Glomerular endothelial cell (primary cell): Measurements from ENCODE around the gene SLC10A1. TPM values are rescaled to one million over a fixed set of nuclear protein-coding genes. Genes with fewer than 3 reads are reported as not detected.
A peak's percentile ranks its signal among the peaks of the same experiment; 100 is the strongest.
"Not testable (repeated sequence)": the region's sequence is repeated elsewhere in the genome, so short reads cannot be mapped to it uniquely, and the experiment has no call there.

ENCODE experiments used
- DNase-seq: peaks from one replicate; pipeline ENCODE4 v3.0.0-alpha.2; 2011; ENCODE audit warnings: low read depth, low spot score; ENCODE audit errors: extremely low read depth
- total RNA-seq: library from RNA; depleted of rRNA; stranded (reverse); fragments of >200 nt; gene quantifications from 2 replicates; pipeline ENCODE4 v1.2.3, GENCODE V29; 2015

The SLC10A1 gene
- not detected in 2 replicates for total RNA-seq

GRCh38 chr14:69796797-69797500 lies at the start of gene SLC10A1:
Gene SLC10A1 (minus strand): TSS chr14:69797241. CDS start chr14:69797155, 86 bp downstream.
- no peak for DNase-seq

- no peak for DNase-seq
Measured at GRCh38 chr14:69845787-69846186, 48.7 kb upstream of the SLC10A1 start.

GRCh38 chr14:69845050-69845581 lies 48.1 kb upstream of the SLC10A1 start:
- no peak for DNase-seq

GRCh38 chr14:69844171-69844570 lies 47.1 kb upstream of the SLC10A1 start:
- DNase-seq, result no peak

GRCh38 chr14:69842686-69843420 lies 45.8 kb upstream of the SLC10A1 start:
- DNase-seq, result no peak

GRCh38 chr14:69841656-69842055 lies 44.6 kb upstream of the SLC10A1 start:
- DNase-seq, result no peak

GRCh38 chr14:69839661-69840060 lies 42.6 kb upstream of the SLC10A1 start:
- no peak for DNase-seq

DNA sequence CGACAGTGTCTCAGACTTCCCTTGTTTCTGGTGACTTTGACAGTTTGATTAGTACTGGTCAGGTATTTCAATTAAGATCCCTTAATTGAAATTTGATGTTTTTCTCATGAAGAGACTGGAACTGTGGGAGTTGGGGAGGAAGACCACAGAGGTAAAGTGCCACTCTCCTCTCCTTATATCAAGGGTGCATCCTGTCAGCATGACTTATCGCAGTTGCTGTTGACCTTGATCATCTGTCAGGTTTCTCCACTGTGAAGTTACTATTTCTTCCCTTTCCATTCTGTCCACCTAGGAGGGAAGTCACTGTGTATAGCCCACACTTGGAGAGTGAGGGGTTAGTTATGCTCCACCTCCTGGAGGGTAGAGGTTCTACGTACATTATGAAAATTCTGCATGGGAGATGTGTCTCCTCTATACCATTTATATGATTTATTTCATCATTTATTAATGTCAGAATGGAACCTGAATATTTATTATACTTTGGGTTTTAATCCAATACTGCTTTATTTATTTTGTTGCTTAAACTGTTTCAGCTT lies 41.9 kb upstream of the SLC10A1 start:
- DNase-seq, result no peak

DNA sequence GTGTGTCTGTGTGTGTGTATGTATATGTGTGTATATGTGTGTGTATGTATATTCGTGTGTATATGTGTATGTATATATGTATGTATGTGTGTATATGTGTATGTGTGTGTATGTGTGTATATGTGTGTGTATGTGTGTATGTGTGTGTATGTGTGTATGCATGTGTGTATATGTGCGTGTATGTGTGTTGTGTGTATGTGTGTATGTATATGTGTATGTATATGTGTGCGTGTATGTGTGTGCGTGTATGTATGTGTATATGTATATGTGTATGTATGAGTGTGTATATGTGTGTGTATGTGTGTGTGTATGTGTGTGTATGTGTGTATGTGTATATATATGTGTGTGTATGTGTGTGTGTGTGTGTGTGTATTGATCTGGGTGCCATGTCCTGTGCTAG lies 31.8 kb upstream of the SLC10A1 start:
- no peak for DNase-seq

DNA sequence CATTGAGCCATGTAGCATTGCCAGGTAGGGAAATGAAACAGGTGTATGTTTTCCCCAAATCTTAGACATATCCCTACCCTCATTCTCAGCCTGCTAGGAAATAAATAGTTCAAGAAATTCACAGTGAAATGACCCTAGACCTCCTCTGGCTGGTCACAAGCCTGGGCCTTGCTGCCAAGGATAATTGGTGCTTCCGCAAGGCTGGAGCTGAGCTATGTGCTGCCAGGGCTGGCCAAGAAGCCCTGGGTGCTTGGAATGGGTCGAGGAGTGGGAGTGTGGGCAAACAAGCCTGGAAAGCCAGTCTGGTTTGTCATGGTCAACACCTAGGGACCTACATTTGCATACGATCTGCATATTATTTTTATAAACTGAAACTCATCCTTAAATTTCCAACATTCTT lies 31.3 kb upstream of the SLC10A1 start:
- DNase-seq, result no peak

DNA sequence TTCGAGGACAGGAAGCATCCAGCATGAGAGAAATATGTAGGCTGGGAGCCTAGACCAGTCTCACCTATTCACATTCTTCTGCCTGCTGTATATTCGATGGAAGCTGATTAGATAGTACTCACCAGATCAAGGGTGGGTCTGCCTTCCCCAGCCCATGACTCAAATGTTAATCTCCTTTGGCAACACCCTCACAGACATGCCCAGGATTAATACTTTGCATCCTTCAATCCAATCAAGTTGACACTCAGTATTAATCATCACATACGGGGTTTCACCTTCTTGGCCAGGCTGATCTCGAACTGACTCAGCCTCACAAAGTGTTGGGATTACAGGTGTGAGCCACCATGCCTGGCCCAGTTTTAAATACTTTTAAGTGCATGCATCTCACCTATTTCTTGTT lies 30.5 kb upstream of the SLC10A1 start:
- DNase-seq, result no peak

DNA sequence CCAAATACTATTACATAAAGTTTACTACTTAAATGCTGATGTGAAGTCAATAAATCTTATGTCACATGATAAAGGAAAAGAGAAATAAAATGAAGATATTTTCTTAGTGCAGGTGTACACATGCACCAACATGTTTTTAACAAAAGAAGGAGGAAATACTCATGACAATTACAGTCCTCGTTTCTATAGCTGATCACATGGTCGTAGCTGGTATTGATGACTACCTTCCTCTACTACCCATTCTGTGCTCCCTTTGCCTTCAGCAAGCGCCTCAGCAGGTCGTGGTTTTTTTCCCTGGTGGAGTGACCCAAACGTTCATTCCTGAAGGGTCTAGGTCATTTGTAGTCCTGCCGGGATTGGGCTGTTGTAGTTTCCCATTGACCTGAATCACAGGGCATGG lies 25.4 kb upstream of the SLC10A1 start:
- DNase-seq, result no peak

GRCh38 chr14:69820991-69821390 lies 23.9 kb upstream of the SLC10A1 start:
- no peak for DNase-seq

DNA sequence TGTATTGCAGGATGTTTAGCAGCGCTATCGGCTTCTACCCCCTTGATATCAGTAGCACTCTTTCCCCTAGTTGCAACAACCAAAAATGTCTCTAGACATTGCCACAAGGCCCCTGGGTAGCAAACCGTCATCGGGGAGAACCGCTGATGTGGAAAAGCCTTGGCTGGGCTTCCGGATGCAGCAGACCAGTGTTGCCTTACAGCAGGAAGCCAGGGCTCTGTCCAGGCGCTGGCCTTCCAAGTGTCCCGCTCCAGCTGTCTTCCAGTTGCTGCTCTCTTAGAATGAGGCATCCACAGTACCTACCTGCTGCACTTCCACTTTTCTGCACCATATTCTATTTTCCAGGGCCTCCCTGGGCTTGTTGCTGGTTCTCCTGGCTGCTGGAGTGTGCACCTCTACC lies 22.6 kb upstream of the SLC10A1 start:
- no peak for DNase-seq

GRCh38 chr14:69818758-69819191 lies 21.7 kb upstream of the SLC10A1 start:
- peak; percentile 52 for DNase-seq

DNA sequence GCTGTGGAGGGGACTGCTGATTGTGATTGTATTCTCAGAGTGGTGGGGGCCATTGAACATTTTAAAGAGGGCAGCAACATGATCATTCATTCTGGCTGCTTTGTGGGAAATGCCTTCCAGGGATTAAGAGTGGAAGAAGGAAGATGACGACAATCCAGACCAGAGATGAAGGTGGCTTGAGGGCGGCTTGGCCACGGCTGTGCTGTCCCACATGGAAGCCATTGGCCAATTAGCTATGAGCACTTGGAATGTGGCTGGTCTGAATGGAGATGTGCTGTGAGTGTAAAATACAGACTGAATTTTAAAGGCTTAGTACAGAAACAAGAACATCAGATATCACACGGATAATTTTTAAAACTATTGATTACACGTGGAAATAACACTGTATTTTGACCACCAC lies 19.2 kb upstream of the SLC10A1 start:
- DNase-seq, result no peak

- no peak for DNase-seq
Measured at GRCh38 chr14:69815556-69815955, 18.5 kb upstream of the SLC10A1 start.

DNA sequence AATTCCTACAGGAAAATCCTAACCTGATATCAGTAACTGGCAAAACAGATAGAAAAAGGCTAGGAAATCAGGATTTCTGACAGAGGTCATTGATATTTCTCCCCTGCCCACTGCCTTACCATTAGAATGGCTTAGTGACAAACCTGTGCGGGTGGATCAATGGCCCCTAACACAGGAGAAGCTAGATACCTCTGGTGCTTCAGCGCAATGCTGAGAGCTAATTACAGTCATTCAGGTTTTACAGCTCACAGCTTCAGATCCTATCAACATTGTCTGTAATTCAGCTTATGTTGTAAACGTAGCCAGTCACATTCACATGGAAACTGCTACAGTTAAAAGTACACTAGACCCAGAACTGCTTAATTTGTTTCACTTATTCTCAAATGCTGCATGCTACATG lies 17.4 kb upstream of the SLC10A1 start:
- DNase-seq, result no peak

DNA sequence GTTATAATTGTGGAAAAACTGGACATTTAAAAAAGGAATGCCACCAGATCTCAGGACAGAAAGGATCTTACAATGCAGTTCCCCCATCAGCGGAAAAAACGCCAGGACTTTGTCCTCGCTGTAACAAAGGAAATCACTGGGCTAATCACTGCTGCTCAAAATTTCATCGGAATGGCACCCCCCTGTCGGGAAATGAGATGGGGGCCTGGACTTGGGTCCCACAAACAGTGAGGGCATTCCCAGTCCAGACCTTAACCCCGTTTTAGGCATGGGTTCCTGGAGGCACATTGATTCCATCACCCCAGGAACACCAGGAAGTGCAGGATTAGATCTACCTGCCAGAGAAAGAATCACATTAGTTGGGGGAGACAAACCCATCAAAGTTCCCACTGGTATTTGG lies 16.3 kb upstream of the SLC10A1 start:
- DNase-seq, result not testable (repeated sequence)

DNA sequence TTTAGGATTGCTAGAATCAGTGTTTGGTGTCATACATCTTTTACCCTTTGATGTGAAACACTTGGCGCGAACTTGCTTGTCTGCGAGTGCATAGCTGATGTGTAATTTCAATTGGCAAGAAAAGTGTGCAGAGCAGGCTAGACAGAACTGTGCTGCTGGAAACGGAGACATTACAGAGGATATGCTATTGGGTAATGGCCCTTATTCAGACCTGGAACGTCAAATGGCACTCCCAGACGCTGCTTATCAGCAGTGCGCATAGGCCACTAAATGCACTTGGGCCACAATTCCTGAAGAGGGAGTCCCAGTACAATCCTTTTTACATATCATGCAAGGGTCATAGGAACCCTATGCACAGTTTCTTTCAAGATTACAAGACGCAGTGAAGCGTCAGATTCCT lies 15.7 kb upstream of the SLC10A1 start:
- no peak for DNase-seq

GRCh38 chr14:69811868-69812252 lies 14.8 kb upstream of the SLC10A1 start:
- DNase-seq, result no peak
